Activated T-cell treated with anti-CD3 and anti-CD28 coated beads, Interleukin-2, amount 50 U/mL, for 72 hours (primary cell): ENCODE results near the gene SLC9B2. TPM values are rescaled to one million over a fixed set of nuclear protein-coding genes. Genes with fewer than 3 reads are reported as not detected.

ENCODE experiments used
- ATAC-seq, 2 donors: fragments of 150-1000 bp; cut with Tn5 transposase; replicated peaks in 1 of 2; 2 replicates each; pipeline ENCODE4 v1.10.0; 2021; ENCODE audit warnings: moderate library complexity in 2 of 2, mild to moderate bottlenecking in 1 of 2
- DNase-seq, 2 donors: peaks; one replicate each; pipeline ENCODE4 v3.0.0; 2021 to 2022; ENCODE audit warnings: mixed read lengths in 1 of 2
- H3K27ac Mint-ChIP-seq: one replicate; pipeline ENCODE4 v1.8.0; 2022; ENCODE audit warnings: mild to moderate bottlenecking, moderate library complexity, mixed read lengths
- H3K27me3 Mint-ChIP-seq: one replicate; pipeline ENCODE4 v1.8.0; 2022; ENCODE audit warnings: low read depth, mixed read lengths
- H3K36me3 Mint-ChIP-seq, 2 donors: one replicate each; pipeline ENCODE4 v1.8.0; 2022; ENCODE audit warnings: mixed read lengths in 2 of 2, mild to moderate bottlenecking in 1 of 2; ENCODE audit not compliant: insufficient read depth in 2 of 2
- H3K4me1 Mint-ChIP-seq: one replicate; pipeline ENCODE4 v1.8.0; 2022; ENCODE audit warnings: low read depth, mixed read lengths
- H3K4me3 Mint-ChIP-seq, 2 donors: one replicate each; pipeline ENCODE4 v1.8.0; 2022; ENCODE audit warnings: mild to moderate bottlenecking in 2 of 2, mixed read lengths in 2 of 2, moderate library complexity in 2 of 2
- H3K9me3 Mint-ChIP-seq, 2 donors: one replicate each; pipeline ENCODE4 v1.8.0; 2022; ENCODE audit warnings: mixed read lengths in 2 of 2
- total RNA-seq, 2 donors: library from RNA; stranded (reverse); gene quantifications; one replicate each; pipeline ENCODE4 v1.2.3, GENCODE V29; 2022

SLC9B2 gene, protein sequence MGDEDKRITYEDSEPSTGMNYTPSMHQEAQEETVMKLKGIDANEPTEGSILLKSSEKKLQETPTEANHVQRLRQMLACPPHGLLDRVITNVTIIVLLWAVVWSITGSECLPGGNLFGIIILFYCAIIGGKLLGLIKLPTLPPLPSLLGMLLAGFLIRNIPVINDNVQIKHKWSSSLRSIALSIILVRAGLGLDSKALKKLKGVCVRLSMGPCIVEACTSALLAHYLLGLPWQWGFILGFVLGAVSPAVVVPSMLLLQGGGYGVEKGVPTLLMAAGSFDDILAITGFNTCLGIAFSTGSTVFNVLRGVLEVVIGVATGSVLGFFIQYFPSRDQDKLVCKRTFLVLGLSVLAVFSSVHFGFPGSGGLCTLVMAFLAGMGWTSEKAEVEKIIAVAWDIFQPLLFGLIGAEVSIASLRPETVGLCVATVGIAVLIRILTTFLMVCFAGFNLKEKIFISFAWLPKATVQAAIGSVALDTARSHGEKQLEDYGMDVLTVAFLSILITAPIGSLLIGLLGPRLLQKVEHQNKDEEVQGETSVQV
- total RNA-seq = 10 to 100 TPM; 22.5 to 24.5 TPM

DNA sequence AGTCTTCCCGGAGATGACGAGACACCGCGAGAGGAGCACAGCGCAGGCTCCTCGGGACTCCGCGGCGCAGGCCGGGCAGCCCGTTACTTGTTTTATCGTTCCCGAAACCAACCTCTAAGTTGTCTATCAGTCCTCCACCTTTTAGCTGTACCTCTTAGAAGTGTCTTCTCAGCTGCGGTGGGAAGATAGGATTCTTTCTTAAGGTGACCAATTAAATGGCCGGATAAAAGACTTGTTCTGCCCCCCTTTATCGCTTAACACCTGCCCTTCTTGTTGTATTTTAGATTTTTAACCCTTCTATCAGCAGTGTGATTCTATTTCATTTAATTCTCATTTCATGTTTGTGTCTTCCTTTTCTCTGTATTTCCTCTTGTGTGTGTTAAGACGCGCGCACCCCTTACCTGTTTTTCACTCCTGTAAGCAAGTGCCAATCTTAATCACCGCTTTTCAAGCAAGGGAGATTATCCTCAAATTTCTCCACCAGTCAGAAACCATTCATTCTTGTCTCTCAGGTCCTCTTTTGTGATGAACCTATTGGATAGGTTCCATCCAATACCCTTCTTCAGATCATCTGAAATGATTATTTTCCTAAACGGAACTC is at the start of gene SLC9B2:
TSS of gene SLC9B2 (minus strand) at position 15 of the 601 bp plus-strand sequence. CDS start 9,211 bp downstream, outside the sequence.
- peak; percentile 15 to 62 for DNase-seq
- peaks cover 44% of the 10 kb centered on the region for H3K4me1 Mint-ChIP-seq
- peak within 1 kb of the TSS; percentile 99 for H3K27ac Mint-ChIP-seq
- H3K9me3 Mint-ChIP-seq = no peaks in the 10 kb centered on the region
- peak within 1 kb of the TSS; percentile 94 to 97 for H3K4me3 Mint-ChIP-seq
- H3K27me3 Mint-ChIP-seq = no peaks in the 10 kb centered on the region
- peaks cover 6 to 15% of the 10 kb centered on the region in 2 donors for H3K36me3 Mint-ChIP-seq
- ATAC-seq = peak; percentile 70 to 72

DNA sequence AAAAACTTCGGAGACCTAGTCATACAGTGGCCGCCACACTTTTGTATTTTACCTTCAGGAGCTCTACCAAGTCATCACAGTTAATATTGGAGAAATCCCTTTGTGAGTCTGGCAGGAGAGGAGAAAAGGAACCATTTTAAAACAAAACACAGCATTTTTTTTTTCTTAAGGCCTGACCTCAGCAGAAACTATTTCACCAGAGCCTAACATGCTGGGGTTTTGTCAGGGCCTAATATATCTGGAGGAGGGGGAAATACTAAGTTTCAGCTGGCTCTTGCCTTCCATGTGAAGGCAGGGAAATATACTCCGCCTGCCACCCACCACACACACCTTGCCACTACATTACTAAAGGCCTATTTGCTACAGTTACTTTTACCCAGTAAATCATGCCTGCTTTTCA is 49.6 kb upstream of the SLC9B2 start:
- DNase-seq (no peak), ATAC-seq (no peak)
- Mint-ChIP-seq H3K27me3 (no peaks in the 10 kb centered on the region), H3K9me3 (peaks cover 5 to 7% of the 10 kb centered on the region in 2 donors), H3K27ac (no peak overlapping the region), H3K4me1 (no peaks in the 10 kb centered on the region), H3K4me3 (no peak overlapping the region), H3K36me3 (peaks cover 12 to 56% of the 10 kb centered on the region in 2 donors)

DNA sequence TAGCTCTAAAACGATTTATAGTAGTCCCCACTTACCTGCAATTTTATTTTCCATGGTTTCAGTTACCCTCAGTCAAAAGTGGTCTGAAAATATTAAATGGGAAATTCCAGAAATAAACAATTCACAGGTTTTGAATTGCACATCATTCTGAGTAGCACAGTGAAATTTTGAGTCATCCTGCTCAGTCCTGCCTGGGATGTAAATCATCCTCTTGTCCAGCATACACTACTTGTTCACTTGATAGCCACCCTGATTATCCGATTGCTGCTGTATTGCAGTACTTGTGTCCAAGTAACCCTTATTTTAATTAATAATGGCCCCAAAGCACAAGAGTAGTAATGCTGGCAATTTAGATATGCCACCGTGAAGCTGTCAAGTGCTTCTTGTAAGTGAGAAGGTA is 46.6 kb upstream of the SLC9B2 start:
- Mint-ChIP-seq H3K36me3 (peaks cover 13 to 47% of the 10 kb centered on the region in 2 donors), H3K4me1 (no peaks in the 10 kb centered on the region), H3K27ac (no peak overlapping the region), H3K27me3 (no peaks in the 10 kb centered on the region), H3K4me3 (no peak overlapping the region), H3K9me3 (peaks cover 2 to 4% of the 10 kb centered on the region in 2 donors)
- ATAC-seq (no peak), DNase-seq (no peak)

DNA sequence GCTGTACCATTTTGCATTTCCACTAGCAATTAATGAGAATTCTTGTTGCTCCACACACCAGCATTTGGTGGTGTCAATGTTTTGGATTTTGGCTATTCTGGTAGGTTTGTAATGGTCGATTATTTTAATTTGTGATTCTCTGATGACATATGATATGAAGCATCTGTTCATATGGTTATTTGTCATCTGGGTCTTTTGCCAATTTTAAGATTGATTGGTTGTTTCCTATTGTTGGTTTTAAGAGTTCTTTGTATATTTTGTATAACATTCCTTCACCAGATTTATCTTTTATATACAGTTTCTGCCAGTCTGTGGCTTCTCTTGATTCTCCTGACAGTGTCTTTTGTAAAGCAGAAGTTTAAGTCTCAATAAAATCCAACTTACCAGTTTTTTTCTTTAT is 41.6 kb upstream of the SLC9B2 start:
- no peaks in the 10 kb centered on the region for H3K9me3 Mint-ChIP-seq
- H3K36me3 Mint-ChIP-seq = peaks cover 4 to 19% of the 10 kb centered on the region in 2 donors
- H3K27ac Mint-ChIP-seq = no peak overlapping the region
- ATAC-seq (no peak), DNase-seq (no peak)
- H3K4me1 Mint-ChIP-seq = no peaks in the 10 kb centered on the region
- no peak overlapping the region for H3K4me3 Mint-ChIP-seq
- no peaks in the 10 kb centered on the region for H3K27me3 Mint-ChIP-seq

DNA sequence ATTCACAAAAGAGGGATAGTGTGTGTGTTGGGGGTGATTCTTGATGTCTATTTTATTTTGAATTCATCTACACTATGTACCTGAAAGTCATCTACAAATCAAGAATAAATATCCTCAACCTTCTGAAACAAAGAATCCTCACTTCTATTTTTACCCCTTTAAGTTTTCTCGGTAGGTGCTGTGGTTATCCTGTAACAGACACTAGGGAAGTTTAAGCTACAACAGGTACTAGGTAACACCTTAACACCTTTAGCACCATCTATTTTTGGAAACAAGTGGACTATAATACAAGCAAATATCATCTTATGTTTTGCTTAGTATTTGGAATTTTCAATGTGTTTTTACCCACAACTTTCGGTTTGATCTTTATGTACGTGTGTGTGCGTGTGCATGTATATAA is 35.0 kb upstream of the SLC9B2 start:
- no peaks in the 10 kb centered on the region for H3K4me1 Mint-ChIP-seq
- no peaks in the 10 kb centered on the region for H3K9me3 Mint-ChIP-seq
- H3K27me3 Mint-ChIP-seq = no peaks in the 10 kb centered on the region
- no peak for DNase-seq
- no peak overlapping the region for H3K27ac Mint-ChIP-seq
- no peak overlapping the region for H3K4me3 Mint-ChIP-seq
- H3K36me3 Mint-ChIP-seq = peaks cover 6 to 19% of the 10 kb centered on the region in 2 donors
- ATAC-seq = no peak

DNA sequence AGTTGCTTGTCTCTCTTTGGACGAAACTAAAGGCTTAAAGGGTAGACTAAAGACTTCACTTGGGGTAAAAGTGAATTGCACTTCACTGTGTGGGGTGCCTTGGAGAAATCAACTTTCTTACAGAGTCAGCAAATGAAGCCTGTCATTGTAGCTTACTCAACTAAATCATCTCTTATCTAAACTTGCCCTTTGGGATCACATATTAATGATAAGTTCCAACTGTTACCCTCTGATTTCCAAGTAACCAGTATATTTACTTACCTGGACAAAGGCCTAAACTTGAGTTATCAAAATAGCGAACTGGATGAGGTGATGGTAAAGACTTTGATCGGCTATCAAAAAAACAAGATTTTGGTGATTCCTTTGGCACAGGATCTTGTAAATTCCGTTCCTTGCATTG is 32.0 kb upstream of the SLC9B2 start:
- ATAC-seq (no peak), DNase-seq (no peak)
- H3K36me3 Mint-ChIP-seq = peaks cover 6 to 19% of the 10 kb centered on the region in 2 donors
- no peaks in the 10 kb centered on the region for H3K27me3 Mint-ChIP-seq
- no peaks in the 10 kb centered on the region for H3K9me3 Mint-ChIP-seq
- peaks cover 4% of the 10 kb centered on the region for H3K4me1 Mint-ChIP-seq
- no peak overlapping the region for H3K4me3 Mint-ChIP-seq
- no peak overlapping the region for H3K27ac Mint-ChIP-seq

DNA sequence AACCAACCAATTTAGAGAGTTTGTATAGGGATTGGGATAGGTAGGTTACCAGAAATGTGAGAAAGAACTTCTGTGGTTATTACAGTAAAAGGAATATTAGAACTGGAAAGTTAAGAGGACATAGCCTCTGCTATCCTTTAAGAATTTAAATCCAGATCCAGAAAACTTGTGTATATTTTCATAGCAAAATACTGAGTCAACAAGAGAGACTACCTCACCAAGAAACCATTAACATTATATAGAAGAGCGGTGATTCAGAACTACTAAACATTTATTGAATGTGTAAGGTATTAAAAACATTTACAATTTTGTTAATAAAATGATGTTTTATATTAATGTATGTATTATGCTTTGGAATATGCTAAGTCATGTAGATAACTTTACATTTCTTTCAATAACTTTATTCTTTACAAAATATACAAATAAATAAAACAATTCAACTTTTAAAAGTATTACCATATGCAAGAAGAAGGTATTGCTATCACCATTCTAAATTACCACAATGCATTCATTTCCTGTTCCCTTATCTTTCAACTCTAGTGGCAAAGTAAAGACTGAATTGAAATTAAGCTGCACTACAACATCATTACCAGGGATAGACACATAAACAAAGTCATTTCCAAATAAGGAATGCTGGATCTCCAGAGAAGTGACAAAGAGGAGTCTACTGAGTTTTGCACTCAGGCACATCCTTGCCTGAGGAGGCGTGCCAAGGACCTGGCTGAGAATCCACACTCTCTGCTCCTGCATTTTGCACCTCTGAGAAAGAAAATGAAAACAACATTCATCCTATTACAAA is 29.2 kb upstream of the SLC9B2 start:
- DNase-seq (no peak), ATAC-seq (no peak)
- Mint-ChIP-seq H3K4me1 (peaks cover 4% of the 10 kb centered on the region), H3K4me3 (no peak overlapping the region), H3K9me3 (no peaks in the 10 kb centered on the region), H3K27ac (no peak overlapping the region), H3K27me3 (no peaks in the 10 kb centered on the region), H3K36me3 (peaks cover 3 to 17% of the 10 kb centered on the region in 2 donors)

DNA sequence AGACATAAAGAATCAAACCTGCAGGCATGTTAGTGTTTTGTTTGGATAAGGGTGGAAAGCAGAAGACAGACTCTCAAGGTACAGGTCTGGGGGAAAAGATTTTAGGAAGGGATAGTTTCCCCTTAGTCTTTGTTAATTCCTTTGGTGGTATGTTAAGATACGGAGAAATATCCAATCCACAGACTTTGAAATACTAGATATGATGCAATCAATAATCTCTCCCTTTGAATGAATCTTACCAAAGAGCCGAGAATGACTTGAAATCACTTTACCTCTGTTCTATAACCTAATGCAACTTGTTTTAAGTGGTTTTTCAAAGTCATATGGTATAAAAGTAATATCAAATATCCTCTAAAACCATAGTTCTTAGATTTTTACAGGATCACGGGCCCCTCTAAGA is 28.3 kb upstream of the SLC9B2 start:
- ATAC-seq (no peak), DNase-seq (no peak)
- no peak overlapping the region for H3K27ac Mint-ChIP-seq
- peaks cover 7% of the 10 kb centered on the region for H3K4me1 Mint-ChIP-seq
- H3K9me3 Mint-ChIP-seq = no peaks in the 10 kb centered on the region
- no peaks in the 10 kb centered on the region for H3K27me3 Mint-ChIP-seq
- no peak overlapping the region for H3K4me3 Mint-ChIP-seq
- peaks cover 3 to 12% of the 10 kb centered on the region in 2 donors for H3K36me3 Mint-ChIP-seq

DNA sequence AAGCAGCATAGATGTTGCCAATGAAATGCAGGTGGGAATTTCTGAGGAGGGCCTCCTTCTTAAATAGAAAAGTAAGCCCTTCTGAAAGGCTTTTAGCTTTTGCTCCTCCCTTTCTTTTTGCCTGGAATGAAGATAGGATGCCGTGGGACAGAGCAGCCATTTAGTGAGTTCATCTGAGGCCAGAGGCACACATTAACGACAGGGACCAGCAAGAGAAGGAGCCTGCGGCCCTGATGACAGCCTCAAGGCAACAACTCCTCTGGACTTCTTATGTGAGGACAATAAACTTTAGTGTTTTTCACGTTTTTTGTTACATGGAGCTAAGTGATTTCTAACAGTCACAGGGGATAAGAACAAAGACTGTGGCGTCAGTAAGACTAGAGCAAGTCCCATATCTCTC is 24.1 kb upstream of the SLC9B2 start:
- DNase-seq = no peak
- no peaks in the 10 kb centered on the region for H3K27me3 Mint-ChIP-seq
- no peaks in the 10 kb centered on the region for H3K9me3 Mint-ChIP-seq
- H3K4me1 Mint-ChIP-seq = peaks cover 31% of the 10 kb centered on the region
- ATAC-seq = no peak
- H3K27ac Mint-ChIP-seq = no peak overlapping the region
- peaks cover 0 to 2% of the 10 kb centered on the region in 2 donors for H3K36me3 Mint-ChIP-seq
- no peak overlapping the region for H3K4me3 Mint-ChIP-seq

DNA sequence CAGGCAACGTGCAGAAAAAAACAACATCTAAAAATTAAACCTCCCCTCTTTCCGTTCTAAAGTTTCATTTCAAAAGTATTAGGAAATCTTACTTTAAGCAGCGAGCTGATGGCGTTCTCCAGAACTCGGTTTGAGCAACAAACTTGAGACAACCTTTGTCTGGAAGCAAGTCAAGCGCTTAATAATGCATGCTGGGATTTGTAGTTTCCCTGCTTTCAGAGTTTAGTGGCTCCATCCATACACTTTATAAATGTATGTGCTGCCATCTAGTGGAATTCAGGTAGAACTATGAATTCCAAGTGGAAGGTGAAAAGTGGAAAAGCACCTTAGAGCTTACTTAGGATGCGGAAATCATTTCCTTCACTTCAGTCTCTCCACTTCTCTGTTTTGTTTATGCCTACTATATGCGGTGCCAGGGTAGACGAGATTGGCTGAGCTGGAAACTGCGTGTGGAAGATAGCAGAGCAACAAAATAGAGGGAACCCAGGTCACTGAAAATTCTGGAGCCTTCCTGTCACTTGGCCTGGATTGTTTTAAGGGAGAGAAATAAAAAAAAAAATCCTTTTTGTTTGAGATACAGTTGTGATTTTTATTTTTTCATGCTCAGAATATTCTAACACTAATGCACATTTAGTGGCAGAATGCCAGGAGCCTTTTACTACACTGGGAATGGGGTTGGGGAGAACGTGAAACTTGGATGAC is 23.3 kb upstream of the SLC9B2 start, which contains the start of gene BDH2:
TSS of gene BDH2 (minus strand) at position 144 of the 702 bp plus-strand sequence. CDS start 3,580 bp downstream, outside the sequence.
- ATAC-seq (peak; percentile 96 to 97), DNase-seq (peak; percentile 41 to 48)
- Mint-ChIP-seq H3K27ac (peak within 1 kb of the TSS; percentile 100), H3K36me3 (peaks cover 0 to 2% of the 10 kb centered on the region in 2 donors), H3K4me1 (peaks cover 31% of the 10 kb centered on the region), H3K4me3 (peak within 1 kb of the TSS; percentile 88 to 100), H3K9me3 (no peaks in the 10 kb centered on the region), H3K27me3 (no peaks in the 10 kb centered on the region)

DNA sequence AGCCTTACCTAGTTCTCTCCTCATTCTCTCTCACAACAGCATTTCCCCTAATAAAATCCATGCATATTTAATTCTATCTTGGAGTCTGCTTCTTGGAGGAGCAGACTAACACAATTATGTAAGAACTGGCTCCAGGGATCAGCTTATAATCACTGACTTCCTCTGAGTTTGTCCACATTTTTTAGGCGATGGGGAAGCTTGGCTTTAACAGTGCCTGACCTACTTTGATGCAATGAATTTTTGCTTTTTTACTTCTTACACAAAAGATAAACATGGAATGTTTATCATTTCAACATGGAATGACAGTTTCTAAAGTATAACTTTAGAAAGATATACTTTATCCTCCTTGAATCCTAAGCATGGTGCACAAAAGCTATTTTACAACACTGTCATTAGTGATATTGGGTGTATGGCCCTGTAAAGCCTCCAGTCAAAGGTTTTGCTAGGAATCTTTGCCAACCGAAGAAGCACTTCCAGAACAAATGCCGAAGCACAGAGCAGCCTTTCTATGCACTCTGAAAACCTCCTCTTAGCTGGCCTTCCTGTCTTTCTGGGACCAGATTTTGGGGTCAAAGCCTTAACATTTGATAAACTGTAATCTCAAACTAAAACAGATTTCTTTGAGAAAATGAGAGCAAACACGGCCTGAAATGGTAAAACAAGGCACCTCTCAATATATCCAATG is 22.3 kb upstream of the SLC9B2 start:
- peaks cover 0 to 2% of the 10 kb centered on the region in 2 donors for H3K36me3 Mint-ChIP-seq
- no peaks in the 10 kb centered on the region for H3K9me3 Mint-ChIP-seq
- H3K27me3 Mint-ChIP-seq = no peaks in the 10 kb centered on the region
- ATAC-seq = no peak
- peak overlapping the region; percentile 88 to 100 for H3K4me3 Mint-ChIP-seq
- peak overlapping the region; percentile 100 for H3K27ac Mint-ChIP-seq
- no peak for DNase-seq
- peaks cover 31% of the 10 kb centered on the region for H3K4me1 Mint-ChIP-seq

DNA sequence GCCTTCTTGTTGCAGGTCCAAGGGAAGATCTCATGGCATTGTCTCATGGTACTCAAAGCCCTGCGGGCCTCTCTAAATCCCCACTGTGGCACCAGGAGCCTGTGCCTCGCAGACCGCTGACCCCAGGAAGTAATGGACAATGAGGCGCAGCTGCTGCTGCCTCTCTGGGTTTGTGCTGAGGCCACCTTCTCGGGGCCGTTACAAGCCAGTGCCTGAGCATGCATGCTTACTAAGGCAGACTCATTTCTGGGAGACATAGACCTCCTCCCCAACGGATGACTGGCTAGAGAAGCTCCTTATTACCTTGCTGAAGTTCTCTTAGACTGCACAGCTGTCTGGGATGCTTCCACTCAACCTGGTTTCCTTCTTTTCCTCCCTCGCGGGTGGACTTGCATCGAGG is 21.8 kb upstream of the SLC9B2 start:
- Mint-ChIP-seq H3K36me3 (peaks cover 0 to 2% of the 10 kb centered on the region in 2 donors), H3K9me3 (no peaks in the 10 kb centered on the region), H3K27me3 (no peaks in the 10 kb centered on the region), H3K4me3 (peak overlapping the region; percentile 88 to 100), H3K27ac (peak overlapping the region; percentile 56), H3K4me1 (peaks cover 31% of the 10 kb centered on the region)
- DNase-seq (no peak), ATAC-seq (no peak)
